Superior temporal gyrus (tissue), 1 donor: ENCODE measurements around the gene PLCB3.

Source experiments
- DNase-seq: peaks from one replicate; pipeline ENCODE4 v3.0.0-alpha.2; 2016; ENCODE audit errors: extremely low spot score

Gene PLCB3

DNA sequence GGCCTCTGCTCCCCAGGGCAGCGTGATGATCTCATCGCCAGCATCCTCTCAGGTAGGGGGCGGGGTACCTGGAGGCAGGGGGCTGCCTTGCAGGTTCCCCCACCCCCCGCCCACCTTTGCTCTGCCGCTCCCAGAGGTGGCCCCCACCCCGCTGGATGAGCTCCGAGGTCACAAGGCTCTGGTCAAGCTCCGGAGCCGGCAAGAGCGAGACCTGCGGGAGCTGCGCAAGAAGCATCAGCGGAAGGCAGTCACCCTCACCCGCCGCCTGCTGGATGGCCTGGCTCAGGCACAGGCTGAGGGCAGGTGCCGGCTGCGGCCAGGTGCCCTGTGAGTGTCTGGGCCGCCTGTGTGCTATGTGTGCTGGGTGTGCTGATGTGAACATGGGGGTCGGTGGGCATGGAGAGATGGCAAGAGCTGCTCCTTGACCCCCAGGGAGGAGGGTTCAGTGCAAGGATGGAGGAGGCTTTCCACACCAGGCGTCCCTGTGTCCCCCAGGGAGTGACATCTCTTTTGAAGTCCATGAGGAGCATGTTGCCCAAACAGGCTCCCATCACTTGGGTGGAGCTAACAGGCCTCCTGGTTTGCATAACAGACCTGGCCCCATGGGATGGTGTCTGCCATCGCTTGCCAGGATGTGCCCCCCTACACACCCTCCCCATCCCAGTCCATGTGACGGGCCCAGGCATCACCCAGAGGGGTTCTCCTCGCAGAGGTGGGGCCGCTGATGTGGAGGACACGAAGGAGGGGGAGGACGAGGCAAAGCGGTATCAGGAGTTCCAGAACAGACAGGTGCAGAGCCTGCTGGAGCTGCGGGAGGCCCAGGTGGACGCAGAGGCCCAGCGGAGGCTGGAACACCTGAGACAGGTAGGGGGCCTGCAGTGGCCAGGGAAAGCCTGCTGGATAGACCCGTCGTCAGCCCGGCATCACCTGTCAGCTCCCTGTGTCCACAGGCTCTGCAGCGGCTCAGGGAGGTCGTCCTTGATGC is 14.1 kb downstream of the PLCB3 start:
- no peak for DNase-seq

DNA sequence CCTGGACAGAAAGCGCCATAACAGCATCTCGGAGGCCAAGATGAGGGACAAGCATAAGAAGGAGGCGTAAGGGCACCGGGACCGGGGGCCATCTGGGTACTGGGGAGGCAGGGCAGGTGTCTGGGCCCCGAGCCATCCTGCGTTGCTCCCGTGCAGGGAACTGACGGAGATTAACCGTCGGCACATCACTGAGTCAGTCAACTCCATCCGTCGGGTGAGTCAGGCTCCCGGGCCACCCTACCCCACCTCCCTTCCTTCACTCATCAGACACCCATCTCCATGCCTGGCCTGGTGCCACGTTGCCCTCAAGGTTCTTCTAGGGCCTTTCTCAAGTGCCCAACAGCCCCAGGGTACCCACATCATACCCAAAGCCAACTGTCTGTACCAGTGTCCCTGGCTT is 15.0 kb downstream of the PLCB3 start:
- DNase-seq, result no peak

DNA sequence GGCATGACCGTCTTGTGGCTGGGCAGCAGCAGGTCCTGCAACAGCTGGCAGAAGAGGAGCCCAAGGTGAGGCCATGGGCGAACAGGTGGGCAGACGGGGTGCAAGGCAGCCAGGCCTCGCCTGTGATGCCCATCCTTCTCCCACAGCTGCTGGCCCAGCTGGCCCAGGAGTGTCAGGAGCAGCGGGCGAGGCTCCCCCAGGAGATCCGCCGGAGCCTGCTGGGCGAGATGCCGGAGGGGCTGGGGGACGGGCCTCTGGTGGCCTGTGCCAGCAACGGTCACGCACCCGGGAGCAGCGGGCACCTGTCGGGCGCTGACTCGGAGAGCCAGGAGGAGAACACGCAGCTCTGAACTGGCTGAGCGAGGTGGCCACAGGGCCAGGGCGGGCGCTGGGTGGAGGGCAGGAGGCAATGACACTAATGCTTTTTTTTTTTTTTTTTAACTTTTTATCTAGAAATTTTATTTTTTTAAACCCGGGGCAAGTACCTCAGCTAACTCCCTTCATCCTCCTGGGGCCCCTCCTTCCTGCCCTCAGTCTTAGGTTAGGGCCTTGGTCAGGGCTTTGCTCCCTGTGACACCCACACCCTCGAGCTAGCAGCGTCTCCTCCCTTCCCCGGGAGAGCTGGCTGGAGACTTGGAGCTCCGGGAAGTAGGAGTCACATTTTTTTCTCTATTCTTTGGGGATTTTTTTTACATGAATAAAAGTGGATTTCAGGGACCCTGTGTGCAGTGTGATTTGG is 16.0 kb downstream of the PLCB3 start:
- DNase-seq, result no peak

DNA sequence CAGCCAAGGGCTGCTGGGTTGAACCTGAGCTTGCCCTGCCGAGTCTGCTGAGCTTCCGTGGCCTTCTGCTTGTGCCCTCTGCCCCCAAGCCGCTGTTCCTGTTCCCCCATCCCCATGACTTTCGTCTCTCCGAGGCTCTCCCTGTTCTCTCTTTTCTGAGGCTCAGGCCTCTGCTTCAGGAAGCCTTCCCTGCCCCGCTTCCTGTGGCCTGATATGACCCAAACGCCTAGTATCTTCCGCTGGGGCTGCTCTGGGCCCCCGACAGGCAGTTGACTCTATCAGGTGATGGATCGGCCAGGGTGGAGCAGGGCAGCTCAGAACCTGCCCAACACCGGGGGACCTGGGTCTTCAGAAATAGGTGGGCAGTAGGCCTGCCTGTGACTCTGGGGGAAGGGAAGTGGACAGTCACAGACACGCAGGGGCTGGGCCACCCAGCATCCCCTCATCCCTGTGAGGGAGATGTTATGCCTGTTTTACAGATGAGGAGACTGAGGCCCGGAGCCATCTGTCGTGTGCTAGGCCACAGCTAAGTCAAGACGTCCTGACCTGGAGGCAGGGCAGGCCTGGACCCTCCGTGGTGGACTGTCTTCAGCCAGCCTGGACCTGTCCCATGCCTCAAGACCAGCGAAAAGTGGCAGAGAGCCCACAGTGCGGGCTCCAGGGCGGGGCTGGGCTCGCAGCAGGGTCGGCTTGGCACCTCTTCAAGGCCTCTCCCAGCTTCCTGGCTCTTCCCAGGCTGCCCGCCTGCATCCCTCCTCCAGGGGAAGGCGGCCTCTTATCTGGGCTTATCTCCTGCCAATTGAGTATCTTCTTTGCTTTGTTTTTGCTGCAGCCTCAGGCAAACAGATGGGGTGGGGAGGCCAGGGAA is 16.9 kb downstream of the PLCB3 start:
- no peak for DNase-seq

DNA sequence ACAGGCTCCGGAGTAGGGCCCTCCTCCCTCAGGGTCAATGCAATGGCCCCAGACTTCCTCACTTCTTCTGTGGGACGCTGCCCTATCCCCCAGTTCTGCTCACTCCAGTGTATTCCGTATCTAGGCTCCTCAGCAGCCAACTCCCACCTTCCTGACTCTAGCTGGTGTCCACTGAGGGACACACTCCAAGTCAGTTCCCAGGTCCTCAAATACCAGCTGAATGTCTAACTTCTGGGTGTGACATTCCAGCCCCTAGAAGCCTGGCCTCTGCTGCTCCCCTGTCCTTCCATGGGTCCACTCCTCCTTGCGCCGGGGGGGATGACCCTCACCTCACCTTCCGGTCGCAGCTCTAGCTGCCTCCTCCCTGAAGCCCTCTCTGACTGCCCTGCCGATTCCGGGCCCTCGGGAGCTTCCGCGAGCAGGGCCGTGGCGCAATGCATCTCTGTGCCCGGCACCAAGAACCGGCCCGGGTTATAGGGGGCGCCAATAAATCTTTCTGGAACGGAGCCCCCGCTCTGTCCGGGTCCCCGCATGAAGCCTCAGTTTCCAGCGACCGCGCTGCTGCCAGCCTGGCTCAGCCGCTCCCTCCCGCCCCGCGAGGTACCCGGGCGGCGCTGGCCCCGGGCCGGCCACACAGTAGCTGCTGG is 17.7 kb downstream of the PLCB3 start:
- DNase-seq, result no peak

- peak; percentile 100 for DNase-seq
Measured at GRCh38 chr11:64269540-64270220, 18.4 kb downstream of the PLCB3 start.

GRCh38 chr11:64275031-64275800 is 23.9 kb downstream of the PLCB3 start:
- DNase-seq, result no peak

GRCh38 chr11:64275841-64276240 is 24.5 kb downstream of the PLCB3 start:
- DNase-seq, result no peak

GRCh38 chr11:64276653-64277431 is 25.5 kb downstream of the PLCB3 start:
- no peak for DNase-seq

- DNase-seq, result no peak
Measured at GRCh38 chr11:64278576-64279190, 27.4 kb downstream of the PLCB3 start.

DNA sequence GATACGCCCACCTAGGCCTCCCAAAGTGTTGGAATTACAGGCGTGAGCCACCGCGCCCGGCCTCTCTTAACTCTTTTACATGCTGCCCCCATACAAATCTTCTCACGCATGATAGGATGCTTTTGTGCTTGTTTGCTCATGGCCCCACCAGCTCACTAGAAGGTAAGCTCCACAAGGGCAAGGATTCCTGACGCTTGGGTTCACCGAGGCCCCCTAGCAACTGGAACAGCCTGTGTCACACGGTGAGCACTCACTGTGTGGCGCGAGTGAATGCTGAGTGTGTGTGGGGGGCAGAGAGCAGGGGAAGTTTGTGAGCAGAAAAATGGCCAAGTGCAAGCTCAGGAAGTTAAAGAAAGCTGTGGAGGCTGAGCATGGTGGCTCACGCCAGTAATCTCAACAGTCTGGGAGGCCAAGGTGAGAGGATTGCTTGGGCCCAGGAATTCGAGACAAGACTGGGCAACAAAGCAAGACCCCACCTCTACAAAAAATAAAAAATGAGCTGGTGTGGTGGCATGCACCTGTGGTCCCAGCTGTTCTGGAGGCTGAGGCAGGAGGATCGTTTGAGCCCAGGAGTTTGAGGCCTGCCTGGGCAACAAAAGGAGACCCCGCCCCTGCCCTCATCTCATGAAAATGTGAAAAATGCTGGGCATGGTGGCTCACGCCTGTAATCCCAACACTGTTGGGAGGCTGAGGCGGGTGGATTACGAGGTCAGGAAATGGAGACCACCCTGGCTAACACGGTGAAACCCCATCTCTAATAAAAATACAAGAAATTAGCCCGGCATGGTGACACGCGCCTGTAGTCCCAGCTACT is 30.8 kb downstream of the PLCB3 start:
- no peak for DNase-seq

DNA sequence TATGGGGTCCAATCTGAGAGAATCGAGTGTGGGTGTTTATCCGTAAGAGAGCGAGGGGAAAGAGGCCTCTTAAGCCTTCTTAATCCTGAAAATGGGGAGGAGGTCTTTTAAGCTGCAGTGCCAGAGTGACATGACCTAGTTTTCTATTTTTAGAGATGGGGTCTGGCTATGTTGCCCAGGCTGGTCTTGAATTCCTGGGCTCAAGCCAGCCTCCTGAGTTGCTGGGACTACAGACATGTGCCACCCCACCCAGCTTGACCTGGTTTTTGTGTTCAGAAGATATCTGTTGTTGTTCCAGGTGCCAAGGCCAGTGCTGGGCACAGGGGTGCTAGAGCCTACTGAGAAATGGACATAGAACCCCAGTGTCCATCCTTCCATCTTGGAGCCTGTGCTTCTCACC is 31.8 kb downstream of the PLCB3 start:
- no peak for DNase-seq

GRCh38 chr11:64284048-64284961 is 33.0 kb downstream of the PLCB3 start, which contains the start of gene BAD:
BAD (minus strand) TSS chr11:64284665; CDS start chr11:64284368, 297 bp downstream.
- peak; percentile 96 for DNase-seq

- DNase-seq, result peak; percentile 87
Measured at GRCh38 chr11:64284962-64285884, 33.9 kb downstream of the PLCB3 start, which contains the start of gene GPR137. GPR137 (plus strand) TSS chr11:64285848; CDS start chr11:64286525, 677 bp downstream.
